ENCODE measurements around the gene FAM78A.

DNA sequence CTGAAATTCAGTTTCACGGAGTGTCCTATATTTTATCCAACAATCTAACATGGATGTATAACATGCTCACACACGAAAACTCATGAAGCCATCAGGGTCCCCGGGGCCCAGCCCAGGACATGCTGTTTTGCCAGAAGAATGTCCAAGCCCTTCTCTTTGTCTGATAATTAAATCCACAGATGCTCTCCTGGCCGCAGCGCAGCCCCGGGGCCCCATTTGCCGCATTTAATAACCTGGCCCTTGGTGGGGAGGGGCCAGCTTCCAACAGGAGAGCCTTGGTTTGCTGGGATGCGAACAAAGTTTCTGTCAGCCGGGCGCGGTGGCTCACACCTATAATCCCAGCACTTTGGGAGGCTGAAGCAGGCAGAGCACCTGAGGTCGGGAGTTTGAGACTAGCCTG, 43.2 kb upstream of the FAM78A start:
- TF ChIP-seq, protein P1, sequence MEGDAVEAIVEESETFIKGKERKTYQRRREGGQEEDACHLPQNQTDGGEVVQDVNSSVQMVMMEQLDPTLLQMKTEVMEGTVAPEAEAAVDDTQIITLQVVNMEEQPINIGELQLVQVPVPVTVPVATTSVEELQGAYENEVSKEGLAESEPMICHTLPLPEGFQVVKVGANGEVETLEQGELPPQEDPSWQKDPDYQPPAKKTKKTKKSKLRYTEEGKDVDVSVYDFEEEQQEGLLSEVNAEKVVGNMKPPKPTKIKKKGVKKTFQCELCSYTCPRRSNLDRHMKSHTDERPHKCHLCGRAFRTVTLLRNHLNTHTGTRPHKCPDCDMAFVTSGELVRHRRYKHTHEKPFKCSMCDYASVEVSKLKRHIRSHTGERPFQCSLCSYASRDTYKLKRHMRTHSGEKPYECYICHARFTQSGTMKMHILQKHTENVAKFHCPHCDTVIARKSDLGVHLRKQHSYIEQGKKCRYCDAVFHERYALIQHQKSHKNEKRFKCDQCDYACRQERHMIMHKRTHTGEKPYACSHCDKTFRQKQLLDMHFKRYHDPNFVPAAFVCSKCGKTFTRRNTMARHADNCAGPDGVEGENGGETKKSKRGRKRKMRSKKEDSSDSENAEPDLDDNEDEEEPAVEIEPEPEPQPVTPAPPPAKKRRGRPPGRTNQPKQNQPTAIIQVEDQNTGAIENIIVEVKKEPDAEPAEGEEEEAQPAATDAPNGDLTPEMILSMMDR (IDR thresholded peaks at IDR 0.05) = no peak
- no peak for TF ChIP-seq POLR2A (IDR thresholded peaks at IDR 0.05)
